ENCODE results near the gene PTPN1.

DNA sequence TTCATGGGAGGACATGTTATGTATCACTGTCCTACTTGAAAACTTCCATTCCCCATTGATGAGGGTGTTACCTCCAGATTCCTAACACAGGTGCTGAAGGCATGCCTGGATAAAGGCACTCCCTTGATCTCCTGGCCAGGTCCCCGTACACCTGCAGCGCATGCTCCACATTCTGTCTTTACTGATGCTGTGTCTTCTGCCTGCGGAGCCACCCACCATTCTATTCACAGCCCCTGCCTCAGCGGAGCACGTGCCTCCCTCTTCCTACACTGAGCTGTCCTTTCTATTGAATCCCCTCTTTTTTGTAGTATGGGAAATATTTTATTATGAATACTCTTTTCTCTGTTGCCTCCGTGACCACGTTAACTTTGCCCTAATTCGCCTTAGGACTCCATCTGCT, 25.0 kb downstream of the PTPN1 start:
- no peak for TF ChIP-seq ZNF556 (CRISPR knock-in tag; IDR thresholded peaks at IDR 0.05; ENCODE audit: borderline replicate concordance)
- TF ChIP-seq ZNF7 (CRISPR knock-in tag; IDR thresholded peaks at IDR 0.05) = no peak
- no peak for TF ChIP-seq MED1 (CRISPR knock-in tag; IDR thresholded peaks at IDR 0.05)
- no peak for TF ChIP-seq NFE2 (CRISPR knock-in tag; IDR thresholded peaks at IDR 0.05)
- TF ChIP-seq NFATC3 (CRISPR knock-in tag; IDR thresholded peaks at IDR 0.05) = no peak
- TF ChIP-seq EP300 (IDR thresholded peaks at IDR 0.05; ENCODE audit: low read depth in 2 of 2, low read length in 2 of 2) = no peak
- no peak for TF ChIP-seq EP300 (CRISPR knock-in tag; IDR thresholded peaks at IDR 0.05; ENCODE audit: borderline replicate concordance)
- TF ChIP-seq ZZZ3 (CRISPR knock-in tag; IDR thresholded peaks at IDR 0.05; ENCODE audit: borderline replicate concordance) = no peak
- TF ChIP-seq EZH2 (conservative IDR thresholded peaks at IDR 0.05; ENCODE audit: low read depth, low read length) = no peak
- TF ChIP-seq, protein P1, sequence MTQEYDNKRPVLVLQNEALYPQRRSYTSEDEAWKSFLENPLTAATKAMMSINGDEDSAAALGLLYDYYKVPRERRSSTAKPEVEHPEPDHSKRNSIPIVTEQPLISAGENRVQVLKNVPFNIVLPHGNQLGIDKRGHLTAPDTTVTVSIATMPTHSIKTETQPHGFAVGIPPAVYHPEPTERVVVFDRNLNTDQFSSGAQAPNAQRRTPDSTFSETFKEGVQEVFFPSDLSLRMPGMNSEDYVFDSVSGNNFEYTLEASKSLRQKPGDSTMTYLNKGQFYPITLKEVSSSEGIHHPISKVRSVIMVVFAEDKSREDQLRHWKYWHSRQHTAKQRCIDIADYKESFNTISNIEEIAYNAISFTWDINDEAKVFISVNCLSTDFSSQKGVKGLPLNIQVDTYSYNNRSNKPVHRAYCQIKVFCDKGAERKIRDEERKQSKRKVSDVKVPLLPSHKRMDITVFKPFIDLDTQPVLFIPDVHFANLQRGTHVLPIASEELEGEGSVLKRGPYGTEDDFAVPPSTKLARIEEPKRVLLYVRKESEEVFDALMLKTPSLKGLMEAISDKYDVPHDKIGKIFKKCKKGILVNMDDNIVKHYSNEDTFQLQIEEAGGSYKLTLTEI (CRISPR knock-in tag; conservative IDR thresholded peaks at IDR 0.05) = no peak
- TF ChIP-seq RFX1 (IDR thresholded peaks at IDR 0.05) = no peak
- no peak for TF ChIP-seq GABPA (IDR thresholded peaks at IDR 0.05; ENCODE audit: low read depth, low read length)
- no peak for TF ChIP-seq GABPA (CRISPR knock-in tag; IDR thresholded peaks at IDR 0.05; ENCODE audit: low read depth)
- TF ChIP-seq TARDBP (CRISPR knock-in tag; IDR thresholded peaks at IDR 0.05) = no peak
- TF ChIP-seq, protein P2, sequence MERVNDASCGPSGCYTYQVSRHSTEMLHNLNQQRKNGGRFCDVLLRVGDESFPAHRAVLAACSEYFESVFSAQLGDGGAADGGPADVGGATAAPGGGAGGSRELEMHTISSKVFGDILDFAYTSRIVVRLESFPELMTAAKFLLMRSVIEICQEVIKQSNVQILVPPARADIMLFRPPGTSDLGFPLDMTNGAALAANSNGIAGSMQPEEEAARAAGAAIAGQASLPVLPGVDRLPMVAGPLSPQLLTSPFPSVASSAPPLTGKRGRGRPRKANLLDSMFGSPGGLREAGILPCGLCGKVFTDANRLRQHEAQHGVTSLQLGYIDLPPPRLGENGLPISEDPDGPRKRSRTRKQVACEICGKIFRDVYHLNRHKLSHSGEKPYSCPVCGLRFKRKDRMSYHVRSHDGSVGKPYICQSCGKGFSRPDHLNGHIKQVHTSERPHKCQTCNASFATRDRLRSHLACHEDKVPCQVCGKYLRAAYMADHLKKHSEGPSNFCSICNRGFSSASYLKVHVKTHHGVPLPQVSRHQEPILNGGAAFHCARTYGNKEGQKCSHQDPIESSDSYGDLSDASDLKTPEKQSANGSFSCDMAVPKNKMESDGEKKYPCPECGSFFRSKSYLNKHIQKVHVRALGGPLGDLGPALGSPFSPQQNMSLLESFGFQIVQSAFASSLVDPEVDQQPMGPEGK (CRISPR knock-in tag; IDR thresholded peaks at IDR 0.05) = no peak
- no peak for TF ChIP-seq KAT7 (CRISPR knock-in tag; IDR thresholded peaks at IDR 0.05; ENCODE audit: borderline replicate concordance)
